HepG2 (cell line): ENCODE measurements around the gene GPA33.

Source experiments
- CTCF ChIP-seq: sonication (generic); formaldehyde crosslinking; IDR thresholded peaks from 2 replicates; pipeline ENCODE4 v1.5.0; 2020; ENCODE audit warnings: mild to moderate bottlenecking, missing genetic modification reagents, moderate library complexity
- GPBP1L1 ChIP-seq: sonication (generic); formaldehyde crosslinking; IDR thresholded peaks from 2 replicates; pipeline ENCODE4 v1.5.0; 2020; ENCODE audit warnings: mild to moderate bottlenecking, missing genetic modification reagents
- GTF2F1 ChIP-seq: fragments of 150-350 bp; IDR thresholded peaks from 2 replicates; pipeline ENCODE4 v1.6.1; 2014; ENCODE audit warnings: low read length
- HNRNPUL1 ChIP-seq: fragments of 200-400 bp; formaldehyde crosslinking; IDR thresholded peaks from 2 replicates; pipeline ENCODE4 v1.6.1; 2017; ENCODE audit warnings: low read depth, mild to moderate bottlenecking, low read length, moderate library complexity
- KDM5A ChIP-seq: fragments of 200-600 bp; sonication (generic); IDR thresholded peaks from 2 replicates; pipeline ENCODE4 v1.7.0; 2018; ENCODE audit warnings: antibody characterized with exemption, mild to moderate bottlenecking, low read length, borderline replicate concordance
- KIAA2018 ChIP-seq: sonication (generic); formaldehyde crosslinking; IDR thresholded peaks from 2 replicates; pipeline ENCODE4 v1.5.0; 2020; ENCODE audit warnings: mild to moderate bottlenecking, missing genetic modification reagents, borderline replicate concordance
- POLR2AphosphoS5 ChIP-seq: IDR thresholded peaks from 2 replicates; pipeline ENCODE4 v1.6.1; 2012; ENCODE audit warnings: low read depth, low read length
- ZBTB20 ChIP-seq: sonication (generic); formaldehyde crosslinking; IDR thresholded peaks from 2 replicates; pipeline ENCODE4 v1.8.1; 2023; ENCODE audit warnings: missing genetic modification reagents, low read depth, mild to moderate bottlenecking, borderline replicate concordance
- ZNF274 ChIP-seq: sonication (generic); formaldehyde crosslinking; IDR thresholded peaks from 2 replicates; pipeline ENCODE4 v1.5.1; 2020; ENCODE audit warnings: mild to moderate bottlenecking, missing genetic modification reagents
- TF ChIP-seq, protein P1 (sequence below): sonication (generic); formaldehyde crosslinking; IDR thresholded peaks from 2 replicates; pipeline ENCODE4 v1.4.0; 2020; ENCODE audit warnings: mild to moderate bottlenecking, missing genetic modification reagents, borderline replicate concordance

- TF ChIP-seq GPBP1L1 (CRISPR knock-in tag) (no peak), POLR2AphosphoS5 (no peak), GTF2F1 (no peak), KDM5A (no peak), KIAA2018 (CRISPR knock-in tag) (no peak), CTCF (CRISPR knock-in tag) (no peak), ZBTB20 (CRISPR knock-in tag) (no peak), HNRNPUL1 (no peak), ZNF274 (no peak)
- TF ChIP-seq, protein P1, sequence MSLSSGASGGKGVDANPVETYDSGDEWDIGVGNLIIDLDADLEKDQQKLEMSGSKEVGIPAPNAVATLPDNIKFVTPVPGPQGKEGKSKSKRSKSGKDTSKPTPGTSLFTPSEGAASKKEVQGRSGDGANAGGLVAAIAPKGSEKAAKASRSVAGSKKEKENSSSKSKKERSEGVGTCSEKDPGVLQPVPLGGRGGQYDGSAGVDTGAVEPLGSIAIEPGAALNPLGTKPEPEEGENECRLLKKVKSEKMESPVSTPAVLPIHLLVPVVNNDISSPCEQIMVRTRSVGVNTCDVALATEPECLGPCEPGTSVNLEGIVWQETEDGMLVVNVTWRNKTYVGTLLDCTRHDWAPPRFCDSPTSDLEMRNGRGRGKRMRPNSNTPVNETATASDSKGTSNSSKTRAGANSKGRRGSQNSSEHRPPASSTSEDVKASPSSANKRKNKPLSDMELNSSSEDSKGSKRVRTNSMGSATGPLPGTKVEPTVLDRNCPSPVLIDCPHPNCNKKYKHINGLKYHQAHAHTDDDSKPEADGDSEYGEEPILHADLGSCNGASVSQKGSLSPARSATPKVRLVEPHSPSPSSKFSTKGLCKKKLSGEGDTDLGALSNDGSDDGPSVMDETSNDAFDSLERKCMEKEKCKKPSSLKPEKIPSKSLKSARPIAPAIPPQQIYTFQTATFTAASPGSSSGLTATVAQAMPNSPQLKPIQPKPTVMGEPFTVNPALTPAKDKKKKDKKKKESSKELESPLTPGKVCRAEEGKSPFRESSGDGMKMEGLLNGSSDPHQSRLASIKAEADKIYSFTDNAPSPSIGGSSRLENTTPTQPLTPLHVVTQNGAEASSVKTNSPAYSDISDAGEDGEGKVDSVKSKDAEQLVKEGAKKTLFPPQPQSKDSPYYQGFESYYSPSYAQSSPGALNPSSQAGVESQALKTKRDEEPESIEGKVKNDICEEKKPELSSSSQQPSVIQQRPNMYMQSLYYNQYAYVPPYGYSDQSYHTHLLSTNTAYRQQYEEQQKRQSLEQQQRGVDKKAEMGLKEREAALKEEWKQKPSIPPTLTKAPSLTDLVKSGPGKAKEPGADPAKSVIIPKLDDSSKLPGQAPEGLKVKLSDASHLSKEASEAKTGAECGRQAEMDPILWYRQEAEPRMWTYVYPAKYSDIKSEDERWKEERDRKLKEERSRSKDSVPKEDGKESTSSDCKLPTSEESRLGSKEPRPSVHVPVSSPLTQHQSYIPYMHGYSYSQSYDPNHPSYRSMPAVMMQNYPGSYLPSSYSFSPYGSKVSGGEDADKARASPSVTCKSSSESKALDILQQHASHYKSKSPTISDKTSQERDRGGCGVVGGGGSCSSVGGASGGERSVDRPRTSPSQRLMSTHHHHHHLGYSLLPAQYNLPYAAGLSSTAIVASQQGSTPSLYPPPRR (CRISPR knock-in tag), result no peak
Observed at GRCh38 chr1:167138703-167139102, 48.5 kb upstream of the GPA33 start.
